Sigmoid colon (tissue), 7 donors: ENCODE data around the gene SSBP1. TPM values are rescaled to one million over a fixed set of nuclear protein-coding genes. Genes with fewer than 3 reads are reported as not detected.
"Not testable (repeated sequence)": the region's sequence is repeated elsewhere in the genome, so short reads cannot be mapped to it uniquely, and the experiment has no call there.

Experiments
- DNase-seq: peaks from one replicate; pipeline ENCODE4 v3.0.0-alpha.2; 2019
- H3K27ac ChIP-seq, 4 donors: fragments of 200-600 bp; sonication (generic); one replicate each; pipeline ENCODE4 v1.5.1; 2016 to 2019; ENCODE audit warnings: mild to moderate bottlenecking in 1 of 4
- H3K27me3 ChIP-seq, 3 donors: fragments of 200-600 bp; sonication (generic); one replicate each; pipeline ENCODE4 v1.5.1; 2019; ENCODE audit warnings: mild to moderate bottlenecking in 1 of 3
- H3K36me3 ChIP-seq, 4 donors: fragments of 200-600 bp; sonication (generic); one replicate each; pipeline ENCODE4 v1.5.1; 2016 to 2019
- H3K4me1 ChIP-seq, 4 donors: fragments of 200-600 bp; sonication (generic); one replicate each; pipeline ENCODE4 v1.5.1; 2017 to 2019
- H3K4me3 ChIP-seq, 4 donors: fragments of 200-600 bp; sonication (generic); one replicate each; pipeline ENCODE4 v1.5.1; 2017 to 2019; ENCODE audit warnings: mild to moderate bottlenecking in 2 of 4, moderate library complexity in 1 of 4
- H3K9me3 ChIP-seq, 4 donors: fragments of 200-600 bp in 3 of 4; sonication (generic) in 3 of 4; one replicate each; pipeline versions ENCODE4 v1.5.1 to v1.6.1; 2013 to 2019
- EP300 ChIP-seq, 4 donors: sonication (generic); formaldehyde crosslinking; IDR thresholded peaks; one replicate each; pipeline ENCODE4 v1.6.1; 2017; ENCODE audit warnings: antibody characterized with exemption in 4 of 4
- POLR2A ChIP-seq, 2 donors: fragments of 450-650 bp; IDR thresholded peaks; one replicate each; pipeline ENCODE4 v1.6.1; 2016; ENCODE audit warnings: antibody characterized with exemption in 2 of 2, mild to moderate bottlenecking in 2 of 2, moderate library complexity in 2 of 2
- POLR2AphosphoS5 ChIP-seq, 4 donors: sonication (generic); formaldehyde crosslinking; IDR thresholded peaks; one replicate each; pipeline ENCODE4 v1.6.1; 2017; ENCODE audit warnings: antibody characterized with exemption in 4 of 4
- WGBS, 2 donors: extraction: QIAGEN DNeasy Blood & Tissue Kit; methylation state at CpG; one replicate each; pipeline ENCODE4 v1.1.7; 2013; 5-methylcytosine and 5-hydroxymethylcytosine counted together
- intact Hi-C: fragments of 100-400 bp; cut with DNase I; formaldehyde crosslinking; loops from one replicate; pipeline ENCODE4 v1.15.1; 2023
- polyA plus RNA-seq, 3 donors: library from polyadenylated mRNA; stranded (reverse); fragments of 200-250 nt; gene quantifications; one replicate each; pipeline ENCODE4 v1.2.3, GENCODE V29; 2013
- total RNA-seq, 4 donors: library from RNA; depleted of rRNA; stranded (reverse); fragments of >200 nt; gene quantifications; one replicate each; pipeline ENCODE4 v1.1.0, GENCODE V29; 2016
- TF ChIP-seq, protein P1 (sequence below), 4 experiments: fragments of 450-650 bp in 3 of 4; fragments of 200-600 bp in 1 of 4; IDR thresholded peaks; one replicate each; pipeline ENCODE4 v1.5.1; 2016 to 2019; ENCODE audit warnings: antibody characterized with exemption in 4 of 4, mild to moderate bottlenecking in 3 of 4, moderate library complexity in 2 of 4
- donor health status: healthy with polysubstance abuse.
- donor health status: Bipolar disorder and iron deficiency.
- donor health status: healthy.

Gene SSBP1
- total and polyA plus RNA-seq, 7 donors = 77.0 to 205 (median 137) TPM

DNA sequence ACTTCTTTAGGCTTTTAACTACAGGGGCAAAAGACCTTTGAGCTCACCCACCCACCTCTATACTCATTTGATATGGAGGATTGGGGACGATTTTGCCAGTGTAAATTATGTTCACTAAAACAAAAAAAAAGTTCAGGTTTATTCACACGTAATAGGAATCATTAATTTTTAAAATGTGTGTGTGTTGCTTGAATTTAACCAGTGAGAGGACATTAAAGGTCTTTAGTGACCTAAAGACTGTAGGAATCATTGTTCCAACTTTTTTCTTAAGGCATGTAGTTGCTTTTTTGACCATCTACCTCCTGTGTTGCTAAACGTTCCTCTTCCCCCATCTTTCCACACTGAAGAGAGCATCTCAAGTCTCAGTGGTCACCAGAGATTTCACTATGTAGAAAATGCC, 1.1 kb downstream of the SSBP1 start:
- H3K36me3 ChIP-seq = peaks cover 14 to 44% (median 31%) of the 10 kb centered on the region in 4 donors
- no peak overlapping the region for H3K27ac ChIP-seq
- no peak for DNase-seq
- H3K27me3 ChIP-seq = no peaks in the 10 kb centered on the region
- intact Hi-C loops = loop anchor here (2.0 to 5.0 kb wide), 2 partner anchors 40 to 727 kb away; partner anchors contain the start of gene MRPS33
- WGBS, 2 donors = 59 to 67% methylated on average over 3 of the region's 3 CpGs
- peaks cover 0 to 34% (median 17%) of the 10 kb centered on the region in 4 donors for H3K4me1 ChIP-seq
- H3K4me3 ChIP-seq = peak overlapping the region in 2 of 4 donors; percentile 69 to 83
- no peaks in the 10 kb centered on the region for H3K9me3 ChIP-seq
- TF ChIP-seq POLR2AphosphoS5 (IDR thresholded peaks at IDR 0.05) = no peak
- TF ChIP-seq, protein P1, sequence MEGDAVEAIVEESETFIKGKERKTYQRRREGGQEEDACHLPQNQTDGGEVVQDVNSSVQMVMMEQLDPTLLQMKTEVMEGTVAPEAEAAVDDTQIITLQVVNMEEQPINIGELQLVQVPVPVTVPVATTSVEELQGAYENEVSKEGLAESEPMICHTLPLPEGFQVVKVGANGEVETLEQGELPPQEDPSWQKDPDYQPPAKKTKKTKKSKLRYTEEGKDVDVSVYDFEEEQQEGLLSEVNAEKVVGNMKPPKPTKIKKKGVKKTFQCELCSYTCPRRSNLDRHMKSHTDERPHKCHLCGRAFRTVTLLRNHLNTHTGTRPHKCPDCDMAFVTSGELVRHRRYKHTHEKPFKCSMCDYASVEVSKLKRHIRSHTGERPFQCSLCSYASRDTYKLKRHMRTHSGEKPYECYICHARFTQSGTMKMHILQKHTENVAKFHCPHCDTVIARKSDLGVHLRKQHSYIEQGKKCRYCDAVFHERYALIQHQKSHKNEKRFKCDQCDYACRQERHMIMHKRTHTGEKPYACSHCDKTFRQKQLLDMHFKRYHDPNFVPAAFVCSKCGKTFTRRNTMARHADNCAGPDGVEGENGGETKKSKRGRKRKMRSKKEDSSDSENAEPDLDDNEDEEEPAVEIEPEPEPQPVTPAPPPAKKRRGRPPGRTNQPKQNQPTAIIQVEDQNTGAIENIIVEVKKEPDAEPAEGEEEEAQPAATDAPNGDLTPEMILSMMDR (IDR thresholded peaks at IDR 0.05) = no peak
- no peak for TF ChIP-seq POLR2A (IDR thresholded peaks at IDR 0.05)
- no peak for TF ChIP-seq EP300 (IDR thresholded peaks at IDR 0.05)

DNA sequence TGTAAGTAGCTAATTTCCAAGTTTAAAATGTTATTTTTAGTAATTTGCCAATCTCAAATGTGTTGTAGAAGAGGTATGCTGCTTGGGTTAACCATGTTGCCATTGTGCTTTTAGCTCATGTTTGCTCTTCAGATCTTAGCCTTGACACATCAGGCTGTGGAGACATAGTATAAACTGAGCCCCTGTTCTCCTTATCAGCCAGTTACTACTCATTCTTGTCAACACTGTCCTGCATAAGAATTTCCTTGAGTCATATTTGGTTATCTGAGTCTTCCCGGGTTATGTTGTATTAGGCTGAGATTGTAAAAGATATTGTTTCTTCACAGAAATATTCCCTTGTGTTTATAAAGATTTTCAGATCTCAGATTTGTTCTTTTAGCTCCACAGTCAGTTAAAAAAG, 4.1 kb downstream of the SSBP1 start:
- H3K9me3 ChIP-seq = no peaks in the 10 kb centered on the region
- TF ChIP-seq EP300 (IDR thresholded peaks at IDR 0.05) (no peak), POLR2AphosphoS5 (IDR thresholded peaks at IDR 0.05) (no peak), POLR2A (IDR thresholded peaks at IDR 0.05) (no peak)
- TF ChIP-seq, protein P1 (IDR thresholded peaks at IDR 0.05) = no peak
- H3K27ac ChIP-seq = no peak overlapping the region
- H3K27me3 ChIP-seq = no peaks in the 10 kb centered on the region
- no peak overlapping the region for H3K4me3 ChIP-seq
- 71 to 78% methylated on average over 1 of the region's 1 CpG for WGBS, 2 donors
- peaks cover 22 to 74% (median 49%) of the 10 kb centered on the region in 4 donors for H3K36me3 ChIP-seq
- H3K4me1 ChIP-seq = peaks cover 0 to 31% (median 14%) of the 10 kb centered on the region in 4 donors
- intact Hi-C loops = no loop called here
- no peak for DNase-seq

GRCh38 chr7:141744131-141744530, 6.0 kb downstream of the SSBP1 start:
- Histone ChIP-seq H3K36me3 (peaks cover 22 to 93% (median 53%) of the 10 kb centered on the region in 4 donors), H3K4me3 (no peak overlapping the region), H3K9me3 (no peaks in the 10 kb centered on the region), H3K27ac (no peak overlapping the region), H3K4me1 (peaks cover 0 to 19% (median 6%) of the 10 kb centered on the region in 4 donors), H3K27me3 (no peaks in the 10 kb centered on the region)
- TF ChIP-seq EP300 (IDR thresholded peaks at IDR 0.05) (no peak), POLR2A (IDR thresholded peaks at IDR 0.05) (no peak), POLR2AphosphoS5 (IDR thresholded peaks at IDR 0.05) (no peak)
- TF ChIP-seq, protein P1 (IDR thresholded peaks at IDR 0.05) = no peak
- intact Hi-C loops = no loop called here
- WGBS, 2 donors = 92 to 94% methylated on average over 2 of the region's 2 CpGs
- no peak for DNase-seq

GRCh38 chr7:141748396-141748795, 10.2 kb downstream of the SSBP1 start:
- Histone ChIP-seq H3K27ac (no peak overlapping the region), H3K9me3 (peaks cover 8 to 14% (median 11%) of the 10 kb centered on the region in 4 donors), H3K36me3 (peaks cover 34 to 99% (median 68%) of the 10 kb centered on the region in 4 donors), H3K4me3 (no peak overlapping the region), H3K4me1 (no peaks in the 10 kb centered on the region), H3K27me3 (no peaks in the 10 kb centered on the region)
- TF ChIP-seq EP300 (IDR thresholded peaks at IDR 0.05) = no peak
- TF ChIP-seq POLR2AphosphoS5 (IDR thresholded peaks at IDR 0.05) = no peak
- TF ChIP-seq, protein P1 (IDR thresholded peaks at IDR 0.05) = no peak
- TF ChIP-seq POLR2A (IDR thresholded peaks at IDR 0.05) = no peak
- intact Hi-C loops = loop anchor here (5.0 kb wide), 1 partner anchor 951 kb away; no protein-coding TSS in a partner anchor
- WGBS, 2 donors = 97 to 98% methylated on average over 2 of the region's 2 CpGs
- DNase-seq = no peak

DNA sequence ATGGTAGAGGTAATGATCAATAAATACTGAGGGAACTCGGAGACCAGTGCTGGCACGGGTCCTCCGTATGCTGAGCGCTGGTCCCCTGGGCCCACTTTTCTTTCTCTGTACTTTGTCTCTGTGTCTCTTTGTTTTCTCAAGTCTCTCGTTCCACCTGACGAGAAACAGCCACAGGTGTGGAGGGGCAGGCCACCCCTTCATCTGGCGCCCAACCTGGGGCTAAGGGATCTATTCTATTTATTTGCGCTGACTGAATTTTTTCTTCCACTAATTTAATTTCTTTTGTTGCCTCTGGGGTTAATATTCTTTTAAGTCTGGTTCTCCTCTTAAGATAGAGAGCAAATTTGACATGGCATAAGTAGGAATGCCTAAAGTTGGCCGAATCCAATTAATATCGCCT, 13.7 kb downstream of the SSBP1 start:
- H3K27me3 ChIP-seq, H3K4me3 ChIP-seq, intact Hi-C loops, H3K4me1 ChIP-seq, DNase-seq, H3K27ac ChIP-seq: not testable (repeated sequence)
- WGBS, 2 donors = 98% methylated on average over 10 of the region's 10 CpGs
- Histone ChIP-seq H3K36me3 (peaks cover 19 to 79% (median 42%) of the 10 kb centered on the region in 4 donors), H3K9me3 (peaks cover 8 to 14% (median 11%) of the 10 kb centered on the region in 4 donors)
